SK-N-SH treated with all-trans-retinoic acid at 6 μM for 48 hours (cell line): ENCODE data around the gene PEX16.

Experiments
- ESRRG ChIP-seq: fragments of 250-450 bp; sonication (Bioruptor Pico); IDR thresholded peaks from 2 replicates; pipeline ENCODE4 v1.6.1; 2021; ENCODE audit warnings: mild to moderate bottlenecking
- GLIS3 ChIP-seq: fragments of 250-450 bp; sonication (Bioruptor Pico); IDR thresholded peaks from 2 replicates; pipeline ENCODE4 v1.5.0; 2020; ENCODE audit warnings: mild to moderate bottlenecking, moderate library complexity
- SNAI2 ChIP-seq: fragments of 250-450 bp; sonication (Bioruptor Pico); IDR thresholded peaks from 2 replicates; pipeline ENCODE4 v1.5.0; 2020; ENCODE audit warnings: mild to moderate bottlenecking, moderate library complexity
- ZNF8 ChIP-seq: fragments of 450-650 bp; formaldehyde crosslinking; IDR thresholded peaks from 2 replicates; pipeline ENCODE4 v1.5.0; 2020; ENCODE audit warnings: mild to moderate bottlenecking, moderate library complexity
- TF ChIP-seq, protein P1 (sequence below): fragments of 250-450 bp; sonication (Bioruptor Pico); IDR thresholded peaks from 2 replicates; pipeline ENCODE4 v1.5.1; 2020; ENCODE audit warnings: low read depth, mild to moderate bottlenecking, moderate library complexity
- TF ChIP-seq, protein P2 (sequence below): fragments of 250-450 bp; sonication (Bioruptor Pico); IDR thresholded peaks from 2 replicates; pipeline ENCODE4 v1.5.0; 2020; ENCODE audit warnings: mild to moderate bottlenecking, moderate library complexity
- TF ChIP-seq, protein P3 (sequence below): fragments of 250-450 bp; sonication (Bioruptor Pico); IDR thresholded peaks from 2 replicates; pipeline ENCODE4 v1.8.0; 2020; ENCODE audit warnings: mild to moderate bottlenecking, moderate library complexity, borderline replicate concordance

DNA sequence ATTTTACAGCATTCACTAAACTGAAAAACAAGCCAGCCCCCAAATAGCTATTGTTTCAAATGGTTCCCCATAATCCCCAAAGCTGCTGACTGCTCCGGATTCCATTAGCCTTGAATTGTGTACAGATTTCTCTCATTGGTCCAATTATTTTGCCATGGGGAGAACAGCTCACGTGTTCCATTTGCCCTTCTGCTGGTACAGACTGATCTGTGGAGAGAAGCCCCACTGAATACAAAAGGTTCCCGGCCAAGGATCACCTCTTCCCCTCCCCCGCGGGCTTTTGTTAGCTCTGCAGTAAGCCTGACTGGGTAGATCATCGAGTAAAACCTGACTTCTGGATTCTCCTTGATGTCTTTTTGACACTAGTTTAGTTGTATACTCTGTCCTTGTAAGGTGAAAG is 41.3 kb downstream of the PEX16 start:
- TF ChIP-seq, protein P1, sequence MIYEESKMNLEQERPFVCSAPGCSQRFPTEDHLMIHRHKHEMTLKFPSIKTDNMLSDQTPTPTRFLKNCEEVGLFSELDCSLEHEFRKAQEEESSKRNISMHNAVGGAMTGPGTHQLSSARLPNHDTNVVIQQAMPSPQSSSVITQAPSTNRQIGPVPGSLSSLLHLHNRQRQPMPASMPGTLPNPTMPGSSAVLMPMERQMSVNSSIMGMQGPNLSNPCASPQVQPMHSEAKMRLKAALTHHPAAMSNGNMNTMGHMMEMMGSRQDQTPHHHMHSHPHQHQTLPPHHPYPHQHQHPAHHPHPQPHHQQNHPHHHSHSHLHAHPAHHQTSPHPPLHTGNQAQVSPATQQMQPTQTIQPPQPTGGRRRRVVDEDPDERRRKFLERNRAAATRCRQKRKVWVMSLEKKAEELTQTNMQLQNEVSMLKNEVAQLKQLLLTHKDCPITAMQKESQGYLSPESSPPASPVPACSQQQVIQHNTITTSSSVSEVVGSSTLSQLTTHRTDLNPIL = no peak
- TF ChIP-seq ZNF8 (CRISPR knock-in tag) = no peak
- TF ChIP-seq, protein P2, sequence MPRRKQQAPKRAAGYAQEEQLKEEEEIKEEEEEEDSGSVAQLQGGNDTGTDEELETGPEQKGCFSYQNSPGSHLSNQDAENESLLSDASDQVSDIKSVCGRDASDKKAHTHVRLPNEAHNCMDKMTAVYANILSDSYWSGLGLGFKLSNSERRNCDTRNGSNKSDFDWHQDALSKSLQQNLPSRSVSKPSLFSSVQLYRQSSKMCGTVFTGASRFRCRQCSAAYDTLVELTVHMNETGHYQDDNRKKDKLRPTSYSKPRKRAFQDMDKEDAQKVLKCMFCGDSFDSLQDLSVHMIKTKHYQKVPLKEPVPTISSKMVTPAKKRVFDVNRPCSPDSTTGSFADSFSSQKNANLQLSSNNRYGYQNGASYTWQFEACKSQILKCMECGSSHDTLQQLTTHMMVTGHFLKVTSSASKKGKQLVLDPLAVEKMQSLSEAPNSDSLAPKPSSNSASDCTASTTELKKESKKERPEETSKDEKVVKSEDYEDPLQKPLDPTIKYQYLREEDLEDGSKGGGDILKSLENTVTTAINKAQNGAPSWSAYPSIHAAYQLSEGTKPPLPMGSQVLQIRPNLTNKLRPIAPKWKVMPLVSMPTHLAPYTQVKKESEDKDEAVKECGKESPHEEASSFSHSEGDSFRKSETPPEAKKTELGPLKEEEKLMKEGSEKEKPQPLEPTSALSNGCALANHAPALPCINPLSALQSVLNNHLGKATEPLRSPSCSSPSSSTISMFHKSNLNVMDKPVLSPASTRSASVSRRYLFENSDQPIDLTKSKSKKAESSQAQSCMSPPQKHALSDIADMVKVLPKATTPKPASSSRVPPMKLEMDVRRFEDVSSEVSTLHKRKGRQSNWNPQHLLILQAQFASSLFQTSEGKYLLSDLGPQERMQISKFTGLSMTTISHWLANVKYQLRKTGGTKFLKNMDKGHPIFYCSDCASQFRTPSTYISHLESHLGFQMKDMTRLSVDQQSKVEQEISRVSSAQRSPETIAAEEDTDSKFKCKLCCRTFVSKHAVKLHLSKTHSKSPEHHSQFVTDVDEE = no peak
- TF ChIP-seq GLIS3 (CRISPR knock-in tag) = no peak
- TF ChIP-seq ESRRG (CRISPR knock-in tag) = no peak
- TF ChIP-seq, protein P3, sequence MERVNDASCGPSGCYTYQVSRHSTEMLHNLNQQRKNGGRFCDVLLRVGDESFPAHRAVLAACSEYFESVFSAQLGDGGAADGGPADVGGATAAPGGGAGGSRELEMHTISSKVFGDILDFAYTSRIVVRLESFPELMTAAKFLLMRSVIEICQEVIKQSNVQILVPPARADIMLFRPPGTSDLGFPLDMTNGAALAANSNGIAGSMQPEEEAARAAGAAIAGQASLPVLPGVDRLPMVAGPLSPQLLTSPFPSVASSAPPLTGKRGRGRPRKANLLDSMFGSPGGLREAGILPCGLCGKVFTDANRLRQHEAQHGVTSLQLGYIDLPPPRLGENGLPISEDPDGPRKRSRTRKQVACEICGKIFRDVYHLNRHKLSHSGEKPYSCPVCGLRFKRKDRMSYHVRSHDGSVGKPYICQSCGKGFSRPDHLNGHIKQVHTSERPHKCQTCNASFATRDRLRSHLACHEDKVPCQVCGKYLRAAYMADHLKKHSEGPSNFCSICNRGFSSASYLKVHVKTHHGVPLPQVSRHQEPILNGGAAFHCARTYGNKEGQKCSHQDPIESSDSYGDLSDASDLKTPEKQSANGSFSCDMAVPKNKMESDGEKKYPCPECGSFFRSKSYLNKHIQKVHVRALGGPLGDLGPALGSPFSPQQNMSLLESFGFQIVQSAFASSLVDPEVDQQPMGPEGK (CRISPR knock-in tag) = no peak
- no peak for TF ChIP-seq SNAI2 (CRISPR knock-in tag)
